Activated CD8-positive, alpha-beta T cell treated with anti-CD3 and anti-CD28 coated beads, Interleukin-2, amount 10 ng/mL, durations not matched to agents 7 days and 5 days (primary cell): Measurements from ENCODE around the gene EFTUD2. TPM values are rescaled to one million over a fixed set of nuclear protein-coding genes. Genes with fewer than 3 reads are reported as not detected.

Source experiments
- ATAC-seq: fragments of 150-1000 bp; cut with Tn5 transposase; one replicate; pipeline ENCODE4 v1.10.0; 2021; ENCODE audit warnings: moderate library complexity
- CTCF ChIA-PET: fragments of 350-600 bp; sonication (Branson Sonifier 250); formaldehyde crosslinking; loops from one replicate; lab custom pipeline; 2021; ENCODE audit warnings: antibody characterized with exemption; lab: Charles Lee
- POLR2A ChIA-PET: fragments of 350-600 bp; sonication (Branson Sonifier 250); formaldehyde crosslinking; loops from one replicate; lab custom pipeline; 2021; ENCODE audit warnings: antibody characterized with exemption; lab: Charles Lee
- DNase-seq: peaks from one replicate; pipeline ENCODE4 v3.0.0-alpha.2; 2020
- H3K27ac Mint-ChIP-seq: one replicate; pipeline ENCODE4 v1.8.0; 2021; ENCODE audit warnings: mild to moderate bottlenecking, mixed read lengths
- H3K27me3 Mint-ChIP-seq: one replicate; pipeline ENCODE4 v1.8.0; 2021; ENCODE audit warnings: low read depth, mixed read lengths
- H3K36me3 Mint-ChIP-seq: one replicate; pipeline ENCODE4 v1.8.0; 2021; ENCODE audit warnings: low read depth, mixed read lengths
- H3K4me1 Mint-ChIP-seq: one replicate; pipeline ENCODE4 v1.8.0; 2021; ENCODE audit warnings: low read depth, mixed read lengths
- H3K4me3 Mint-ChIP-seq: one replicate; pipeline ENCODE4 v1.8.0; 2021; ENCODE audit warnings: mild to moderate bottlenecking, mixed read lengths
- H3K9me3 Mint-ChIP-seq: one replicate; pipeline ENCODE4 v1.8.0; 2022; ENCODE audit warnings: mixed read lengths; ENCODE audit not compliant: insufficient read depth
- total RNA-seq, 2 experiments: library from RNA; stranded (reverse); gene quantifications; one replicate each; pipeline ENCODE4 v1.2.3, GENCODE V29; 2021

EFTUD2 gene
- total RNA-seq, 2 experiments from 2014 or later: 148 to 156 TPM

DNA sequence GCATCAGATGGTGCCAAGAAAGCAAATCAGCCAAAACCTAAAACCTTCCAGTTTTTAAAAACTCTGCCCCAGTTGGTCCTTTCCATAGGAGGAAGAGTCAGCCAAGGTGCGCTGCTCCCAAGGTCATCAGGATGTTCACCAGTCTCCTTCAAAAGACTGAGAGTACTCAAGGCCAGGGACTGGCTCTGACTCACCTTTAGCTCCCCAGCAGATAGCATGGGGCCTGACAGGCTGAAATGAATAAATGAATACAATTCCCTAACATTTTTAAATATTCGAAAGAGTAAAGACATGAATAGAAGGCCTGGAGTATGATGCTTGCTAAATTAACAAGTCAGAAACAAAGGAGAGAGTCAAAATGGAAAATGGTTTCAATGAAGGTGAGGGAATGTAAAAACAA lies 19.2 kb downstream of the EFTUD2 start:
- DNase-seq (no peak), ATAC-seq (no peak)
- H3K9me3 Mint-ChIP-seq: no peaks in the 10 kb centered on the region
- ChIA-PET POLR2A (no interaction called here), CTCF (interaction anchor here (1.6 to 5.9 kb wide), 3 partner anchors 10 to 18 kb away, joined by 5 to 33 read pairs (median 14); no protein-coding TSS in a partner anchor)
- H3K4me1 Mint-ChIP-seq: no peaks in the 10 kb centered on the region
- H3K27ac Mint-ChIP-seq: no peak overlapping the region
- no peak overlapping the region for H3K4me3 Mint-ChIP-seq
- H3K36me3 Mint-ChIP-seq: peaks cover 57% of the 10 kb centered on the region
- H3K27me3 Mint-ChIP-seq: no peaks in the 10 kb centered on the region

- peaks cover 54% of the 10 kb centered on the region for H3K36me3 Mint-ChIP-seq
- no peaks in the 10 kb centered on the region for H3K27me3 Mint-ChIP-seq
- no peak for DNase-seq
- no peak for ATAC-seq
- H3K4me1 Mint-ChIP-seq: no peaks in the 10 kb centered on the region
- no peak overlapping the region for H3K27ac Mint-ChIP-seq
- CTCF ChIA-PET: interaction anchor here (0.9 to 3.3 kb wide), 23 partner anchors 8 to 256 kb away, joined by 3 to 49 read pairs (median 5); partner anchors contain the start of genes ACBD4 and EFTUD2
- H3K9me3 Mint-ChIP-seq: no peaks in the 10 kb centered on the region
- no peak overlapping the region for H3K4me3 Mint-ChIP-seq
- POLR2A ChIA-PET: no interaction called here
These were observed 19.9 kb downstream of the EFTUD2 start for GRCh38 chr17:44879376-44879775.

DNA sequence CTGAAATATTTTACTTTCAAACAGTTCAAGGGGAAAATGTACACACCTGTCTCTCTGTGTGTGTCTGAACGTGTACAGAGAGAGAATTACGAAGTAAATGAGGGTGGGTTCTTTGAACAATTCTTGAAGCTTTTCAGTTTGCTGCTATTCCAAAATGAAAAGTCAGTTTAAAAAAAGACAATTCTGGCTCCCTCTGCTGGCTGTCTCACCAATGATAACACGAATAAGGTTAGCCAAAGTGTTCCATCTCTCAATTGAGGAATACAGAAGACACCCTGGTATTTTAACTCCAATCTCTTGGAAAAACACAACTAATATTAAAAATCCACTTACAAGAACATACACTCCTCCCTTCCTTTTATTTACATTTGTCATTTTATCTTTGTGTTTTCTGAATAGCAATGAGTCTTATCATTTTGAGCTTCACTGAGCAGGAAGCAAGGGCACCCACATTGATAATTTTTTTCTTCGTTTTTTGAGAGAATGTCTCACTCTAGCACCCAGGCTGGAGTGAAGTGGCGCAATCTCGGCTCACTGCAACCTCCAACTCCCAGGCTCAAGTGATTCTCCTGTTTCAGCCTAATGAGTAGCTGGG lies 20.5 kb downstream of the EFTUD2 start:
- Mint-ChIP-seq H3K27ac (peak overlapping the region; percentile 4), H3K4me3 (no peak overlapping the region), H3K27me3 (no peaks in the 10 kb centered on the region), H3K9me3 (no peaks in the 10 kb centered on the region), H3K36me3 (peaks cover 55% of the 10 kb centered on the region), H3K4me1 (no peaks in the 10 kb centered on the region)
- ATAC-seq (no peak), DNase-seq (peak; percentile 54)
- CTCF ChIA-PET: interaction anchor here (0.9 to 3.3 kb wide), 28 partner anchors 9 to 257 kb away, joined by 3 to 49 read pairs (median 5); partner anchors contain the start of genes ACBD4 and EFTUD2
- POLR2A ChIA-PET: no interaction called here

DNA sequence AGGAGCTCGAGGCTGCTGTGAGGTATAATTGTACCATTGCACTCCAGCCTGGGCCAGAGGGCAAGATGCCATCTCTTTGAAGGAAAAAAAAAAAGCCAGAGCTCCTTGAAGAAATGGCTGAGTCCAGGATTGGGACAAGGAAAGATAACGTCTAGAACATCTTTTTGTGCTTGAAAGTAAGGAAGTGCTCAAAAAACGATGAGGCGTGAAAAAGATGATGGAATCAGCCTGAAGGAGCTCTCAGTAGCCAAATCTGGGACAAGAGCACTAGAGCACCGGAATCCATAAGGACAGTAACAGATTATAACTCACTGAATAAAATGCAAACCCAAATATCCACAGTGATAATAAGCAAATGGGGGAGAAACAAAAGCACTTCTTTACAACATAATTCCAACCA lies 22.1 kb downstream of the EFTUD2 start:
- no peak overlapping the region for H3K27ac Mint-ChIP-seq
- no peak for ATAC-seq
- H3K27me3 Mint-ChIP-seq: no peaks in the 10 kb centered on the region
- no peaks in the 10 kb centered on the region for H3K9me3 Mint-ChIP-seq
- POLR2A ChIA-PET: no interaction called here
- DNase-seq: no peak
- no peaks in the 10 kb centered on the region for H3K4me1 Mint-ChIP-seq
- peaks cover 47% of the 10 kb centered on the region for H3K36me3 Mint-ChIP-seq
- CTCF ChIA-PET: interaction anchor here (0.7 to 3.3 kb wide), 6 partner anchors 10 to 192 kb away, joined by 3 to 49 read pairs (median 5); no protein-coding TSS in a partner anchor
- no peak overlapping the region for H3K4me3 Mint-ChIP-seq

DNA sequence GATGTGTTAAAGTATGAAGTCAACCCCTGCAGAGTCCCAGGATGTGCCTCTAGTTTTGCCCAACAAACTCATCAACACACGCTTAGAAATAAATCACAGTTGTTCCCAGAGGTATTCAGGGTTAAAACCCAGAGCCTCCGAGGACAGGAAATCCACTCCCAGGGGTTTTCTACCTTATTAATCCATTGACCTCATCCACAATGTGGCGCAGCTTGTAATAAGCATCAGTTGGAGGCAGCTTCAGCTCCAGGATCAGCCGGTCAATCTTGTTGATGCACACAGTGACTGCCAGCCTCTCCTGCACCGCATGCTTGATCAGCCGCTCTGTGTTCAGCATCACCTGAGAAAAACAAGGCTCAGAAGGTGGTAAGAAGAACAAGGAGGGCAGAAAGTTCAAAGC lies 23.5 kb downstream of the EFTUD2 start:
- DNase-seq (no peak), ATAC-seq (no peak)
- no peaks in the 10 kb centered on the region for H3K27me3 Mint-ChIP-seq
- H3K27ac Mint-ChIP-seq: no peak overlapping the region
- no peaks in the 10 kb centered on the region for H3K4me1 Mint-ChIP-seq
- CTCF ChIA-PET: interaction anchor here (1.1 kb wide), 1 partner anchor 100 kb away, joined by 3 read pairs; no protein-coding TSS in a partner anchor
- no peaks in the 10 kb centered on the region for H3K9me3 Mint-ChIP-seq
- peaks cover 50% of the 10 kb centered on the region for H3K36me3 Mint-ChIP-seq
- POLR2A ChIA-PET: no interaction called here
- H3K4me3 Mint-ChIP-seq: no peak overlapping the region

DNA sequence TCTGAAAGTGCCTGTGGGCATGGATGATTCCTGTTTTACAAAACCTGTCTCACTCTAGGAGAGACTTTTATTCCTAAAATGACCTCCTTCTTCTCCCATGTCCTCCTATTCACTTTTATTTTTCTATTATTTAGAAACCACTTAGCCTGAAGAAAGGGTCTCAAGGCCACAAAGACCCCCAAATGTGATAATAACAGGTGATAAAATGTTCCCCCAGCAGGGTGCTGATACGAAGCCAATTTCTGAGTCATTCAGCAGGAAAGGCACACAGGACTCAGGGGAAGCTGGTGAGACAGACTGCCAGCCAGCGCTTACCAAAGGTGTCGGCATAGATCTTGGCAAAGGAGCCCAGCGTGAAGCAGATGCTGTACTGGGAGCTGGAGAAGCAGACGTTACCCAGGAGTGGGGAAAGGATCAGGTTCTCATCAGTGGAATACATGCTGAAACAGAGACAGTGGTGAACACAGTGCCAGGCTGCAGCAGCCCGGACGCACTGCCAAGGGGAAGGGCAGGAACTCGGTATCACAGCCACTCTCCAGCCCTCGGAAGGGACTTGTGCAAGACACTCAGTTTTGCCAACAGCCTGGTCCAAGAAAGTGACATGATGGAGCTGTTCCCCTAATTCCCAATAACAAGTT lies 27.0 kb downstream of the EFTUD2 start:
- Mint-ChIP-seq H3K36me3 (peaks cover 43% of the 10 kb centered on the region), H3K4me3 (no peak overlapping the region), H3K4me1 (no peaks in the 10 kb centered on the region), H3K9me3 (no peaks in the 10 kb centered on the region), H3K27me3 (no peaks in the 10 kb centered on the region), H3K27ac (no peak overlapping the region)
- CTCF ChIA-PET: no interaction called here
- ATAC-seq: no peak
- no peak for DNase-seq
- POLR2A ChIA-PET: no interaction called here

DNA sequence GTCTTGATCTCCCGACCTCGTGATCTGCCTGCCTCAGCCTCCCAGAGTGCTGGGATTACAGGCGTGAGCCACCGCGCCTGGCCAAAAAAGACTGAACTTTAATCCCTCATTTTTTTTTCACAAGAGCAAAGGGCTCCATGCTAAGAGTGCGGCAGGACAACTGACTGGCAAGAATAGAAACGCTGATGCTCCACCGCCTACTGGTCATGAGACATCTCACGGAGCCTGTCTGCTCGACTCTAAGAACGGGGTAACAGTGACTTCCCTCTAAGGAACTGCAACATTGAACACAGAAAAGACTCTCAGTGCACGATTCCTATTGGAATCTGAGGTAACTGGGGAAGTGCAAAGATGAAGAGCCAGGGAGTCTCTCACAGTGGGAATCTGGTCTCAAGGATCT lies 27.7 kb downstream of the EFTUD2 start:
- CTCF ChIA-PET: no interaction called here
- no peak overlapping the region for H3K4me3 Mint-ChIP-seq
- ATAC-seq: no peak
- no peaks in the 10 kb centered on the region for H3K9me3 Mint-ChIP-seq
- no peak overlapping the region for H3K27ac Mint-ChIP-seq
- POLR2A ChIA-PET: interaction anchor here (1.0 kb wide), 1 partner anchor 28 kb away, joined by 3 read pairs; the partner anchor contains the start of gene EFTUD2
- peaks cover 42% of the 10 kb centered on the region for H3K36me3 Mint-ChIP-seq
- H3K27me3 Mint-ChIP-seq: no peaks in the 10 kb centered on the region
- no peaks in the 10 kb centered on the region for H3K4me1 Mint-ChIP-seq
- DNase-seq: no peak

DNA sequence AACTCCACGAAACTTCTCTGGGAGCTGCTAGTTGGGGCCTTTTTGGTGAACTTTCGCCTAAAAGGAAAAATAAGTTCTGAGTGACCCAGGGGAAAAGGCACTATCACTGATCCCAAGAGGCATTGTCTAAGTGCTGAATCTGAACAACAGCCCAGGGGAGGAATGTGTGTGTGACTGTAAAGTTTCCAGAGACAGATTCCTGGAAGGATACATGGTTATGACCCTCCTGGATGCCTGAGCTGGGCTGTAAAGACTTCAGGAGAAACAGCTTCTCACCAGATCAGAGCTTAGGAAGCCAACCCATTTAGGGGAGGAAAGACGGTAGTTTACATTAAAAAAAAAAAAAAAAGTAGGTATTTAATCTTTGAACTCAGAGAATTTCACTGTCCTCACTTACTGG lies 31.4 kb downstream of the EFTUD2 start:
- Mint-ChIP-seq H3K9me3 (no peaks in the 10 kb centered on the region), H3K4me3 (no peak overlapping the region), H3K27me3 (no peaks in the 10 kb centered on the region), H3K36me3 (peaks cover 50% of the 10 kb centered on the region), H3K4me1 (no peaks in the 10 kb centered on the region), H3K27ac (no peak overlapping the region)
- ChIA-PET CTCF (interaction anchor here (5.1 to 14.7 kb wide), 4 partner anchors 10 to 93 kb away, joined by 33 to 161 read pairs (median 50); no protein-coding TSS in a partner anchor), POLR2A (no interaction called here)
- ATAC-seq (no peak), DNase-seq (no peak)

DNA sequence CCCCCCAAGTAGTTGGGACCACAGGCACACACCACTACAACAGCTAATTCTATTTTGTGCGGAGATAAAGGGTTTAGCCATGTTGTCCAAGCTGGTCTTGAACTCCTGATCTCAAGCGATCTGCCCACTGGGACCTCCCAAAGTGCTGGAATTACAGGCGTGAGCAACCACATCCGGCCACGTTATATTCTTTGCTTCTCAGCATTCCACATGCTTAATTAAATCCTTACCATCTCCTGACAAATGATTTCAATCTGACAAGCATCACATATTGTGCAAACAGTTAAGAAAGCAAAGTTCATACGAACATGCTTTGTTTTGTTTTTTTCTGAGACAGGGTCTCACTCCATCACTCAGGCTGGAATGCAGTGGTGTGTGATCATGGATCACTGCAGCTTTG lies 33.3 kb downstream of the EFTUD2 start:
- Mint-ChIP-seq H3K9me3 (no peaks in the 10 kb centered on the region), H3K27ac (no peak overlapping the region), H3K4me1 (no peaks in the 10 kb centered on the region), H3K27me3 (no peaks in the 10 kb centered on the region), H3K36me3 (peaks cover 45% of the 10 kb centered on the region), H3K4me3 (no peak overlapping the region)
- ATAC-seq: no peak
- POLR2A ChIA-PET: interaction anchor here (1.2 kb wide), 1 partner anchor 8 kb away, joined by 5 read pairs; no protein-coding TSS in a partner anchor
- CTCF ChIA-PET: interaction anchor here (0.9 to 14.7 kb wide), 7 partner anchors 12 to 129 kb away, joined by 3 to 161 read pairs (median 33); no protein-coding TSS in a partner anchor
- no peak for DNase-seq

- DNase-seq: peak; percentile 84
- ChIA-PET POLR2A (no interaction called here), CTCF (interaction anchor here (1.0 to 14.7 kb wide), 10 partner anchors 11 to 270 kb away, joined by 3 to 161 read pairs (median 4); partner anchors contain the start of genes ACBD4 and HIGD1B)
- ATAC-seq: peak; percentile 83
- Mint-ChIP-seq H3K4me1 (no peaks in the 10 kb centered on the region), H3K4me3 (no peak overlapping the region), H3K27ac (no peak overlapping the region), H3K27me3 (no peaks in the 10 kb centered on the region), H3K9me3 (no peaks in the 10 kb centered on the region), H3K36me3 (peaks cover 46% of the 10 kb centered on the region)
These were observed 34.0 kb downstream of the EFTUD2 start for GRCh38 chr17:44865231-44865660.

- ATAC-seq (peak; percentile 22), DNase-seq (no peak)
- Mint-ChIP-seq H3K27ac (no peak overlapping the region), H3K4me1 (no peaks in the 10 kb centered on the region), H3K4me3 (no peak overlapping the region), H3K27me3 (no peaks in the 10 kb centered on the region), H3K9me3 (no peaks in the 10 kb centered on the region), H3K36me3 (peaks cover 49% of the 10 kb centered on the region)
- ChIA-PET CTCF (interaction anchor here (0.7 to 14.7 kb wide), 12 partner anchors 9 to 271 kb away, joined by 3 to 161 read pairs (median 4); partner anchors contain the start of genes ACBD4 and HIGD1B), POLR2A (no interaction called here)
These were observed 34.4 kb downstream of the EFTUD2 start for GRCh38 chr17:44864831-44865230.
